ENCODE results near the gene FAM200A. TPM values are rescaled to one million over a fixed set of nuclear protein-coding genes. Genes with fewer than 3 reads are reported as not detected.

FAM200A gene
- total and polyA plus RNA-seq, 2 of the 13 experiments (the other 11 are each of a cell fraction or from before 2014, with no cell fraction given): 4.7 to 6.3 TPM

GRCh38 chr7:99558306-99559174, 6.6 kb upstream of the FAM200A start, which contains the start of gene ZNF655 (continued):
- TF ChIP-seq IRF1 (CRISPR knock-in tag; IDR thresholded peaks at IDR 0.05; ENCODE audit: low read depth) (no peak), DZIP1 (CRISPR knock-in tag; IDR thresholded peaks at IDR 0.05) (peak; percentile 22; the same call in 1 of the 2 replicates), TCF7L2 (IDR thresholded peaks at IDR 0.05; ENCODE audit: low read depth, low read length) (no peak), TBP (CRISPR knock-in tag; IDR thresholded peaks at IDR 0.05) (no peak), ZBTB2 (CRISPR knock-in tag; IDR thresholded peaks at IDR 0.05; ENCODE audit: low read depth) (peak; percentile 97), REL (CRISPR knock-in tag; conservative IDR thresholded peaks at IDR 0.05) (0 out of 2 replicates have a peak, but pooled peaks have one; percentile 72), HMG20B (CRISPR knock-in tag; conservative IDR thresholded peaks at IDR 0.05) (no peak), KAT8 (CRISPR knock-in tag; IDR thresholded peaks at IDR 0.05) (peak; percentile 95), ZHX2 (IDR thresholded peaks at IDR 0.05; ENCODE audit: low read depth) (no peak), ZHX2 (CRISPR knock-in tag; IDR thresholded peaks at IDR 0.05; ENCODE audit: borderline replicate concordance) (no peak), PAXIP1 (CRISPR knock-in tag; conservative IDR thresholded peaks at IDR 0.05) (peak; percentile 46), DPF2 (CRISPR knock-in tag; IDR thresholded peaks at IDR 0.05; ENCODE audit: borderline replicate concordance, low read depth) (no peak), SRSF4 (IDR thresholded peaks at IDR 0.05; ENCODE audit: low read depth, low read length, poor library complexity, severe bottlenecking) (no peak)

Measured in HepG2 (cell line).